Measurements from ENCODE around the gene INTS6L. TPM values are rescaled to one million over a fixed set of nuclear protein-coding genes. Genes with fewer than 3 reads are reported as not detected.

INTS6L gene
- total RNA-seq (2022; extraction: Qiagen RNA extraction; ENCODE audit: low read depth): 0.11 to 0.23 TPM (median 0.21 TPM) in 5 replicates

GRCh38 chrX:135520553-135521404 is at the start of gene INTS6L:
Gene INTS6L (plus strand): TSS chrX:135520660. CDS start chrX:135520993, 333 bp downstream.

Other genes starting within 250 kb of the INTS6L start
- not detected in 5 replicates for gene ETDC, start 211.2 kb upstream of the INTS6L start, total RNA-seq (2022; extraction: Qiagen RNA extraction; ENCODE audit: low read depth)
- gene ZNF75D, start 176.6 kb upstream of the INTS6L start, total RNA-seq (2022; extraction: Qiagen RNA extraction; ENCODE audit: low read depth): 3.5 to 5.1 TPM (median 4.2 TPM) in 5 replicates
- 2.8 to 3.8 TPM (median 3.4 TPM) in 5 replicates for gene ZNF449, start 175.9 kb upstream of the INTS6L start, total RNA-seq (2022; extraction: Qiagen RNA extraction; ENCODE audit: low read depth)
- 0.10 to 0.30 TPM (median 0.17 TPM) in 5 replicates for gene SMIM10L2A, start 98.7 kb upstream of the INTS6L start, total RNA-seq (2022; extraction: Qiagen RNA extraction; ENCODE audit: low read depth)
- gene CT45A1, start 193.0 kb downstream of the INTS6L start, total RNA-seq (2022; extraction: Qiagen RNA extraction; ENCODE audit: low read depth): 0.11 TPM in 1 of 5 replicates, not detected in the others
- 0.24 to 0.32 TPM in 2 of 5 replicates, not detected in the others for gene CT45A3, start 247.5 kb downstream of the INTS6L start, total RNA-seq (2022; extraction: Qiagen RNA extraction; ENCODE audit: low read depth)